Hepatocyte (in vitro differentiated cells): ENCODE data around the gene LAPTM5.

Experiments used
- CTCF ChIP-seq: fragments of 200-600 bp; sonication (generic); IDR thresholded peaks from 2 replicates; pipeline ENCODE4 v1.5.1; 2016; ENCODE audit warnings: antibody characterized with exemption, mild to moderate bottlenecking; ENCODE audit not compliant: poor library complexity
- EZH2 ChIP-seq: fragments of 200-600 bp; sonication (generic); IDR thresholded peaks from 2 replicates; pipeline ENCODE4 v1.6.1; 2016; ENCODE audit warnings: antibody characterized with exemption, mild to moderate bottlenecking, borderline replicate concordance

- TF ChIP-seq EZH2 (no peak), CTCF (peak; percentile 95)
Measured at GRCh38 chr1:30779294-30780071, 21.9 kb upstream of the LAPTM5 start.
